Transverse colon (tissue), 3 donors: ENCODE measurements around the gene NIBAN1.

Experiments used
- CTCF ChIP-seq, 5 experiments: fragments of 200-600 bp in 3 of 5; fragments of 450-650 bp in 2 of 5; sonication (generic) in 3 of 5; IDR thresholded peaks; 1 replicate in 2 of 5; 2 replicates in 3 of 5; pipeline ENCODE4 v1.5.1; 2016 to 2017; ENCODE audit warnings: antibody characterized with exemption in 5 of 5, inconsistent platforms in 3 of 5, mild to moderate bottlenecking in 2 of 5, moderate library complexity in 1 of 5
- POLR2A ChIP-seq: fragments of 450-650 bp; IDR thresholded peaks from one replicate; pipeline ENCODE4 v1.6.1; 2016; ENCODE audit warnings: antibody characterized with exemption, mild to moderate bottlenecking, moderate library complexity

DNA sequence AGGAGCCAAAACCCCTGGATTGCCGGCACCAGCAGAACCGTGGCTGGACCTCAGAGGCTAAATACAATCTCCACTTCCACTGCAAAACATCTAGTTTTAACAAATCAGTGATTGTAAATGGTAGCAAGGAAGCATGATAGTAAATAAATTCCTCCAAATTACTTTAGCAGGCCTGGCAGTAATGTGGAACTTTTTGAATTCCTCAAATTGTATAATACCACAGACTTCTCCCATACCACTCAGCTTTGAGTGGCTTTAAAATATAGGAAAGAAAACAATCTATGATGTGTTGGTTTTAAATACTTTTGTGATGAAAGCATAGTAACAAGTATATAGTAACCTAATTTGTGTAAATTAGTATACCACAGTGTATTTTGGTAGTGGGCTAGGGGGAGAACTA lies 34.1 kb downstream of the NIBAN1 start:
- no peak for TF ChIP-seq CTCF (IDR thresholded peaks at IDR 0.05)
- TF ChIP-seq POLR2A = no peak
